Measurements from ENCODE around the gene AGTRAP. TPM values are rescaled to one million over a fixed set of nuclear protein-coding genes. Genes with fewer than 3 reads are reported as not detected.

Gene AGTRAP
- total RNA-seq, 4 donors from 2014 or later: 9.5 to 32.2 (median 25.5) TPM

DNA sequence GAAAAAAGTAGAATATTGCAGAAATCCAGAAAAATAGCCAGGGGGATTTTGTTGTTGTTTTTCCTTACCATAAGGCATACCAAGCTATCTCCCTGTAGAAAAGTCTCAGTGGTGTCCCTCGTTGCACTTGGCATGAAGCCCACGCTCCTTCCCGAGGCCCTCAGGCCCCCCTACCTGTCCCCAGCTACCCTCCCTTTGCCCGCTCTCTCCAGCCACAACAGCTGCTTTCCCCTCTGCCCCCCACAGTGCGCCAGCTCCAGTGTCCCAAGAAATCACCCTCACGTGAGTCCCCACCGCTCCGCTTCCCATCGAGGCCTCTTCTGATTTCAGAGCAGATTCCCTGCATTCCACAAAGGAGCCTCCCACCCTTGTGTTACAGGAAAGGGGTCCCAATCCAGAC is 8.4 kb downstream of the AGTRAP start:
- Histone ChIP-seq H3K27me3 (no peaks in the 10 kb centered on the region), H3K9me3 (no peaks in the 10 kb centered on the region), H3K36me3 (no peaks in the 10 kb centered on the region), H3K4me1 (peaks cover 0 to 7% (median 5%) of the 10 kb centered on the region in 4 donors), H3K4me3 (no peak overlapping the region), H3K27ac (no peak overlapping the region)
- no peak for DNase-seq
- TF ChIP-seq CTCF (IDR thresholded peaks at IDR 0.05) (no peak), POLR2A (IDR thresholded peaks at IDR 0.05) (no peak)

DNA sequence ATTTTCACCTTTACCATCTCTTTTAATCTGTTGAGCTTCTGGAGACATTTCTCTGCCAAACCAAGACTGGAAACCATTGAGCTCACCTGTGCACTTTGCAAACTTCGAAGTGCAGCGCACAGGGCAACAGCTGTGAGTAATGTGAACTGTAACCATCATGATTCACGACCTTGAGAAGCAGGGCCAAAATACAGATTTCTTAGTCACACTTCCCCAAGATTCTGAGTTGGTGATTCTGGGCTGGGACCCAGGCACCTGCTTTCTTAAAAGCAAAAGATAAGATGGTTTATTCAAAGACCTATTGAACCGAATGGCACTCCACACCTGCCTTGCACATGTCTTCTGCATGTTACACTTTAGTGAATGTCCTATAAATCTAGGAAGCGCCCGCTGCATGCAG is 10.2 kb downstream of the AGTRAP start:
- TF ChIP-seq CTCF (IDR thresholded peaks at IDR 0.05): no peak
- no peak for TF ChIP-seq POLR2A (IDR thresholded peaks at IDR 0.05)
- Histone ChIP-seq H3K4me3 (no peak overlapping the region), H3K9me3 (no peaks in the 10 kb centered on the region), H3K4me1 (peaks cover 0 to 4% (median 0%) of the 10 kb centered on the region in 4 donors), H3K27ac (no peak overlapping the region), H3K36me3 (no peaks in the 10 kb centered on the region), H3K27me3 (no peaks in the 10 kb centered on the region)
- no peak for DNase-seq

DNA sequence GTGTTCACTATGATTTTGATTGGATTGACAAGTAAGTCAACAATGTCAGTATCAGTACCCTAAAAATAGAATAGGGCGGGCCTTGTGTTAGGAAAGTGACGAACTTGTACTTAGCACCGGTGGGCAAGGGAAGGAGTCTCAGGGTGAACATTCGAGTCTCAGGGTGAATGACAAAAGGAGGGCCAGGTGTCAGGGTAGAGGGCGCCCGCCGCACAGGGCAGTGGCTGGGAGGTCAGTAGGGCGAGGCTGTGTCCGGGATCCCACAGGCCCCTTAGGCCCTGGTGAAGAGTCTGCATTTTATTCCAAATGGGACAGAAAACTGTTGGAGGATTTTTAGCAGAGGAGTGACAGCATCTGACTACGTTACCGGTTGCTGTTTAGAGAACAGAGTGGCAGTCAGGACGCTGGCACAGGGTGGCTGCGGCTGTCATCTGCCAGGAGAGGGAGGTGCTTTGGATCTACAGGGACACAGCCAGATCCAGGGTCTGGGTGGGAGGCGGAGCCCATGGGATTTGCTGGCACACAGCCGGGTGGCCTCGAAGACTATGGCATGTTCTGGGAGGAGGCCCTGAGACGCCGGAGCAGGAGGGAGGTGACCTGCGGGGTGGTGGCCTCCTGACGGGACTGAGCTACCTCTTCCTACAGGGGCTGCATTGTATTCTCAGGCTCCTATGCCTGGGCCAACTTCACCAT is 11.0 kb downstream of the AGTRAP start:
- TF ChIP-seq CTCF (IDR thresholded peaks at IDR 0.05) (no peak), POLR2A (IDR thresholded peaks at IDR 0.05) (no peak)
- Histone ChIP-seq H3K4me1 (no peaks in the 10 kb centered on the region), H3K27me3 (no peaks in the 10 kb centered on the region), H3K4me3 (no peak overlapping the region), H3K36me3 (no peaks in the 10 kb centered on the region), H3K9me3 (no peaks in the 10 kb centered on the region), H3K27ac (no peak overlapping the region)
- no peak for DNase-seq

GRCh38 chr1:11748294-11749202 is 12.6 kb downstream of the AGTRAP start:
- Histone ChIP-seq H3K27me3 (no peaks in the 10 kb centered on the region), H3K4me1 (no peaks in the 10 kb centered on the region), H3K36me3 (no peaks in the 10 kb centered on the region), H3K27ac (no peak overlapping the region), H3K9me3 (no peaks in the 10 kb centered on the region), H3K4me3 (no peak overlapping the region)
- TF ChIP-seq POLR2A (IDR thresholded peaks at IDR 0.05) (no peak), CTCF (IDR thresholded peaks at IDR 0.05) (no peak)
- no peak for DNase-seq

DNA sequence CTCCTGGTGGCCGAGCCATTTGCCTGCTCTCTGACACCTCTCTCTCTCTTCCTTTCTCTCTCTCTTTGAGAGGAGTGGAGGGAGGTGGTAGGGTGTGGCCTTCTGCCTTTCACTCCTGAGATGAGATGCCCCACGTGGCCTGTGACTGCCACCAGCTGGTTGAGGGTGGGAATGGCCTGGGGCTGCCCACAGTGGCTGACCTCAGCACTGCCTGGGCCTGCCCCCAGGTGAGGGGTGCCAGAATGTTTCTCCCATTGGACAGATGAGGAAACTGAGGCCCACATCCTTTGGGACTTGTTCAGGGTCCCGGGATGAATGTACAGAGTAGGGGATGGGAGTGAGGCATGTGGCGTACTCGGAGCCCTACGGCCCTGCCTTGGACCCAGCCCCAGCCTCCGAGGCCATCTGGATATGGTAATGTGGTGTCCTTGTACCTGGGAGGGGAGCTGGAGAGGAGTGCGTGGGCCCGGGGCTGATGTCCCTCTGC is 13.3 kb downstream of the AGTRAP start:
- TF ChIP-seq CTCF (IDR thresholded peaks at IDR 0.05) (peak in 5 of 6 experiments; percentile 16 to 55 (median 51)), POLR2A (IDR thresholded peaks at IDR 0.05) (no peak)
- H3K4me1 ChIP-seq: no peaks in the 10 kb centered on the region
- peak in 2 of 3 donors; percentile 54 to 68 for DNase-seq
- no peak overlapping the region for H3K4me3 ChIP-seq
- no peaks in the 10 kb centered on the region for H3K27me3 ChIP-seq
- no peaks in the 10 kb centered on the region for H3K9me3 ChIP-seq
- no peaks in the 10 kb centered on the region for H3K36me3 ChIP-seq
- H3K27ac ChIP-seq: no peak overlapping the region
